Keratinocyte (primary cell): ENCODE results near the gene HTRA3. TPM values are rescaled to one million over a fixed set of nuclear protein-coding genes. Genes with fewer than 3 reads are reported as not detected.

ENCODE experiments used
- DNase-seq: peaks from one replicate; pipeline ENCODE4 v3.0.0-alpha.2; 2011; ENCODE audit warnings: low read depth, missing footprints, low spot score
- FAIRE-seq: peaks from 2 replicates; lab custom pipeline; 2011; peaks lifted over from hg19 to GRCh38; lab: Jason Lieb, UNC
- H2AFZ ChIP-seq: 2 replicates; pipeline ENCODE4 v1.6.0; 2012; ENCODE audit warnings: low read length, control low read depth, inconsistent platforms; ENCODE audit not compliant: control insufficient read depth
- H3K27ac ChIP-seq: 2 replicates; pipeline ENCODE4 v1.5.1; 2011; ENCODE audit warnings: low read length; ENCODE audit not compliant: control insufficient read depth, insufficient read depth
- H3K27me3 ChIP-seq: 3 replicates; pipeline ENCODE4 v1.6.0; 2011; ENCODE audit warnings: low read length; ENCODE audit not compliant: control insufficient read depth, insufficient read depth; ENCODE audit errors: extremely low read depth
- H3K36me3 ChIP-seq, 2 experiments: 2 replicates in 1 of 2; 3 replicates in 1 of 2; pipeline ENCODE4 v1.5.1; 2011; ENCODE audit warnings: low read length in 2 of 2, mild to moderate bottlenecking in 1 of 2; ENCODE audit not compliant: control insufficient read depth in 2 of 2, insufficient read depth in 2 of 2; ENCODE audit errors: extremely low read depth in 1 of 2
- H3K4me1 ChIP-seq: 3 replicates; pipeline ENCODE4 v1.5.1; 2011; ENCODE audit warnings: low read length; ENCODE audit not compliant: control insufficient read depth, insufficient read depth; ENCODE audit errors: extremely low read depth
- H3K4me2 ChIP-seq: 3 replicates; pipeline ENCODE4 v1.6.0; 2011; ENCODE audit warnings: low read depth, low read length; ENCODE audit not compliant: control insufficient read depth, insufficient read depth; ENCODE audit errors: extremely low read depth
- H3K4me3 ChIP-seq, 3 experiments: fragments of 200-600 bp in 1 of 3; sonication (generic) in 1 of 3; 2 replicates in 2 of 3; 3 replicates in 1 of 3; pipeline ENCODE4 v1.5.1; 2011 to 2016; ENCODE audit warnings: low read length in 3 of 3, mild to moderate bottlenecking in 3 of 3, control low read depth in 2 of 3, inconsistent platforms in 1 of 3, low read depth in 1 of 3, mixed read lengths in 1 of 3, mixed run types in 1 of 3, moderate library complexity in 1 of 3; ENCODE audit not compliant: control insufficient read depth in 2 of 3, insufficient read depth in 2 of 3; ENCODE audit errors: extremely low read depth in 1 of 3
- H3K79me2 ChIP-seq: 2 replicates; pipeline ENCODE4 v1.6.0; 2012; ENCODE audit warnings: low read length; ENCODE audit not compliant: control insufficient read depth, insufficient read depth
- H3K9ac ChIP-seq: 3 replicates; pipeline ENCODE4 v1.6.0; 2011; ENCODE audit warnings: low read length; ENCODE audit not compliant: control insufficient read depth, insufficient read depth; ENCODE audit errors: extremely low read depth
- H3K9me1 ChIP-seq: 3 replicates; pipeline ENCODE4 v1.6.0; 2011; ENCODE audit warnings: low read length; ENCODE audit not compliant: control insufficient read depth, insufficient read depth; ENCODE audit errors: extremely low read depth
- H3K9me3 ChIP-seq: 2 replicates; pipeline ENCODE4 v1.5.1; 2012; ENCODE audit warnings: low read depth, low read length; ENCODE audit not compliant: control insufficient read depth
- H4K20me1 ChIP-seq: 3 replicates; pipeline ENCODE4 v1.6.0; 2011; ENCODE audit warnings: low read length; ENCODE audit not compliant: control insufficient read depth, insufficient read depth; ENCODE audit errors: extremely low read depth
- EZH2 ChIP-seq: IDR thresholded peaks from one replicate; pipeline ENCODE4 v1.6.1; 2012; ENCODE audit warnings: inconsistent platforms, mild to moderate bottlenecking, low read length, moderate library complexity
- dilution Hi-C: fragments of 300-500 bp; cut with MboI; formaldehyde crosslinking; loops from one replicate; pipeline ENCODE4 v1.7.0; 2020; ENCODE audit warnings: low sequenced_read_pairs; ENCODE audit not compliant: extremely low pct_ligation_motif_present
- polyA plus RNA-seq, 5 experiments: library from polyadenylated mRNA; depleted of rRNA in 3 of 5; stranded (reverse) in 3 of 5; stranded (forward) in 1 of 5; unstranded in 1 of 5; fragments of >200 nt; gene quantifications; 1 replicate in 1 of 5; 2 replicates in 3 of 5; 3 replicates in 1 of 5; pipeline versions ENCODE4 v1.2.1 to v1.2.3, GENCODE V29; 2011 to 2012; ENCODE audit warnings: missing spikeins in 2 of 5, low read depth in 1 of 5, low replicate concordance in 1 of 5
- TF ChIP-seq, protein P1 (sequence below), 3 experiments: IDR thresholded peaks in 1 of 3; conservative IDR thresholded peaks in 1 of 3; optimal IDR thresholded peaks in 1 of 3; 2 replicates in 2 of 3; 3 replicates in 1 of 3; pipeline versions ENCODE3 to v1.5.1; 2011; ENCODE audit warnings: low read length in 3 of 3, mild to moderate bottlenecking in 3 of 3, moderate library complexity in 2 of 3, control low read depth in 1 of 3, inconsistent platforms in 1 of 3; ENCODE audit not compliant: insufficient read depth in 2 of 3; ENCODE audit errors: extremely low read depth in 1 of 3

Gene HTRA3
- polyA plus RNA-seq, 1 donor (not counting 4 experiments of a cell fraction or from before 2014, with no cell fraction given) = not detected

- no peak overlapping the region for H3K27ac ChIP-seq
- no peaks in the 10 kb centered on the region for H3K4me1 ChIP-seq
- no peaks in the 10 kb centered on the region for H3K79me2 ChIP-seq
- dilution Hi-C loops = no loop called here
- peaks cover 6% of the 10 kb centered on the region for H4K20me1 ChIP-seq
- FAIRE-seq (no peak), DNase-seq (no peak)
- H3K4me3 ChIP-seq = no peak overlapping the region
- H3K9me1 ChIP-seq = peaks cover 3% of the 10 kb centered on the region
- no peak for TF ChIP-seq EZH2
- TF ChIP-seq, protein P1, sequence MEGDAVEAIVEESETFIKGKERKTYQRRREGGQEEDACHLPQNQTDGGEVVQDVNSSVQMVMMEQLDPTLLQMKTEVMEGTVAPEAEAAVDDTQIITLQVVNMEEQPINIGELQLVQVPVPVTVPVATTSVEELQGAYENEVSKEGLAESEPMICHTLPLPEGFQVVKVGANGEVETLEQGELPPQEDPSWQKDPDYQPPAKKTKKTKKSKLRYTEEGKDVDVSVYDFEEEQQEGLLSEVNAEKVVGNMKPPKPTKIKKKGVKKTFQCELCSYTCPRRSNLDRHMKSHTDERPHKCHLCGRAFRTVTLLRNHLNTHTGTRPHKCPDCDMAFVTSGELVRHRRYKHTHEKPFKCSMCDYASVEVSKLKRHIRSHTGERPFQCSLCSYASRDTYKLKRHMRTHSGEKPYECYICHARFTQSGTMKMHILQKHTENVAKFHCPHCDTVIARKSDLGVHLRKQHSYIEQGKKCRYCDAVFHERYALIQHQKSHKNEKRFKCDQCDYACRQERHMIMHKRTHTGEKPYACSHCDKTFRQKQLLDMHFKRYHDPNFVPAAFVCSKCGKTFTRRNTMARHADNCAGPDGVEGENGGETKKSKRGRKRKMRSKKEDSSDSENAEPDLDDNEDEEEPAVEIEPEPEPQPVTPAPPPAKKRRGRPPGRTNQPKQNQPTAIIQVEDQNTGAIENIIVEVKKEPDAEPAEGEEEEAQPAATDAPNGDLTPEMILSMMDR (optimal IDR thresholded peaks at IDR 0.05 in 1 of 3, IDR thresholded peaks at IDR 0.05 in 1 of 3, conservative IDR thresholded peaks at IDR 0.05 in 1 of 3; ENCODE audit: extremely low read depth in 1 of 3, insufficient read depth in 2 of 3, low read length in 3 of 3) = no peak
- H3K9ac ChIP-seq = no peak overlapping the region
- H3K36me3 ChIP-seq = peaks cover 42 to 57% of the 10 kb centered on the region in 2 experiments
- H3K4me2 ChIP-seq = no peak overlapping the region
- H3K9me3 ChIP-seq = no peaks in the 10 kb centered on the region
- no peaks in the 10 kb centered on the region for H3K27me3 ChIP-seq
- no peak overlapping the region for H2AFZ ChIP-seq
Observed at GRCh38 chr4:8236106-8236919, 33.2 kb upstream of the HTRA3 start.

GRCh38 chr4:8236920-8237195, 32.7 kb upstream of the HTRA3 start:
- Histone ChIP-seq H3K27me3 (no peaks in the 10 kb centered on the region), H2AFZ (no peak overlapping the region), H3K4me2 (no peak overlapping the region), H3K9ac (no peak overlapping the region), H3K9me1 (peaks cover 3% of the 10 kb centered on the region), H3K27ac (no peak overlapping the region), H3K79me2 (no peaks in the 10 kb centered on the region), H3K36me3 (peaks cover 40 to 60% of the 10 kb centered on the region in 2 experiments), H3K9me3 (no peaks in the 10 kb centered on the region), H4K20me1 (peaks cover 6% of the 10 kb centered on the region), H3K4me3 (no peak overlapping the region), H3K4me1 (no peaks in the 10 kb centered on the region)
- DNase-seq = no peak
- dilution Hi-C loops = no loop called here
- TF ChIP-seq, protein P1 (optimal IDR thresholded peaks at IDR 0.05 in 1 of 3, IDR thresholded peaks at IDR 0.05 in 1 of 3, conservative IDR thresholded peaks at IDR 0.05 in 1 of 3; ENCODE audit: extremely low read depth in 1 of 3, insufficient read depth in 2 of 3, low read length in 3 of 3) = no peak
- no peak for TF ChIP-seq EZH2
- no peak for FAIRE-seq
